HK-2 (cell line): ENCODE data around the gene OTOG.
"Not testable (repeated sequence)": the region's sequence is repeated elsewhere in the genome, so short reads cannot be mapped to it uniquely, and the experiment has no call there.

Source experiments
- DNase-seq: peaks from one replicate; pipeline ENCODE4 v3.0.0-alpha.2; 2018; ENCODE audit not compliant: unreplicated experiment

The OTOG gene

GRCh38 chr11:17604201-17604914 is 57.3 kb downstream of the OTOG start:
- DNase-seq = no peak

- no peak for DNase-seq
Observed at GRCh38 chr11:17604915-17605233, 57.8 kb downstream of the OTOG start.

GRCh38 chr11:17605651-17606122 is 58.6 kb downstream of the OTOG start:
- DNase-seq = no peak

- DNase-seq = no peak
Observed at GRCh38 chr11:17606233-17607082, 59.4 kb downstream of the OTOG start.

- no peak for DNase-seq
Observed at GRCh38 chr11:17607083-17607429, 60.0 kb downstream of the OTOG start.

GRCh38 chr11:17607591-17608570 is 60.8 kb downstream of the OTOG start:
- no peak for DNase-seq

GRCh38 chr11:17608821-17609220 is 61.8 kb downstream of the OTOG start:
- DNase-seq = no peak

GRCh38 chr11:17609291-17610084 is 62.4 kb downstream of the OTOG start:
- no peak for DNase-seq

GRCh38 chr11:17610085-17610894 is 63.2 kb downstream of the OTOG start:
- DNase-seq = no peak

- DNase-seq = no peak
Observed at GRCh38 chr11:17611049-17611448, 64.0 kb downstream of the OTOG start.

- DNase-seq = no peak
Observed at GRCh38 chr11:17611503-17612220, 64.6 kb downstream of the OTOG start.

GRCh38 chr11:17612221-17613188 is 65.4 kb downstream of the OTOG start:
- no peak for DNase-seq

- DNase-seq = no peak
Observed at GRCh38 chr11:17613428-17613962, 66.4 kb downstream of the OTOG start.

GRCh38 chr11:17613983-17614382 is 66.9 kb downstream of the OTOG start:
- DNase-seq = no peak

- DNase-seq = not testable (repeated sequence)
Observed at GRCh38 chr11:17622711-17623110, 75.7 kb downstream of the OTOG start.

GRCh38 chr11:17629113-17629512 is 82.1 kb downstream of the OTOG start:
- DNase-seq = no peak

GRCh38 chr11:17630936-17631335 is 83.9 kb downstream of the OTOG start:
- no peak for DNase-seq

- no peak for DNase-seq
Observed at GRCh38 chr11:17631702-17632365, 84.8 kb downstream of the OTOG start.
